Activated T-cell treated with anti-CD3 and anti-CD28 coated beads for 24 hours (primary cell): ENCODE data around the gene DNASE1L1.
"Not testable (repeated sequence)": the region's sequence is repeated elsewhere in the genome, so short reads cannot be mapped to it uniquely, and the experiment has no call there.

ENCODE experiments used
- DNase-seq: peaks from one replicate; pipeline ENCODE4 v3.0.0-alpha.2; 2020; ENCODE audit warnings: low read depth

DNASE1L1 gene

DNA sequence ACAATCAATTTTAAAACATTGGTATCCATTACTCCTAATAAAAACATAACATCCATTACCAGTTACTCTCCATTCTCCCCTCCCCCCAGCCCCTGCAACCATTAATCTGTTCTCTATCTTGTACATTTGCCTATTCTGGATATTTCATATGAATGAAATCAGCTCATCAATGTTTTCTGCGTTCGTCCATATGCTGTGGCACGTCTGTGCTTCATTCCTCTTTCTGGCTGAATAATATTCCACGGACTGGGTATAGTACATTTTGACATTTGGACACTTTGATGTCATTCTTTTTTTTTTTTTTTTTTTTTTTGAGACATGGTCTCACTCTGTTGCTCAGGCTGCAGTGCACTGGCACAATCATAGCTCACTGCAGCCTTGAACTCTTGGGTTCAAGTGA, 5.2 kb downstream of the DNASE1L1 start:
- DNase-seq = no peak

DNA sequence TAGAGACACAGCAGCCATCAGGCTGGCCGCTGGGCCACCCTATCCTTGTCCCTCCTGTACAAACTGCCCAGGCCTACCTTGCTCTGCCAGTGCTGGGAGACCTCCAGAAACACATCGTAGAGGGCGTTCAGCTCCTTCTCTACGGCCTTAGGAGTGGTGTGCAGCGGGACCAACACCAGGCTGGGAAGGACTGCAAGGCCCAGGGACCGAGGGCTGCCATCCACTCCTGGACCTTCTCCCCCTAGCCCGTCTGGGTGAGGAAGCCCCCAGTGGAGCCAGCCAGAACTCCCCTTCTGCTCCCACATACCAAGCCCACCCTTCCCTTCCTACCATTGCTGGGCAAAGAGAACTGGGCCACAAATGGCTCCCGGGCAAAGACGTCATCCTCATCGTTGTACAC, 5.9 kb downstream of the DNASE1L1 start:
- no peak for DNase-seq

DNA sequence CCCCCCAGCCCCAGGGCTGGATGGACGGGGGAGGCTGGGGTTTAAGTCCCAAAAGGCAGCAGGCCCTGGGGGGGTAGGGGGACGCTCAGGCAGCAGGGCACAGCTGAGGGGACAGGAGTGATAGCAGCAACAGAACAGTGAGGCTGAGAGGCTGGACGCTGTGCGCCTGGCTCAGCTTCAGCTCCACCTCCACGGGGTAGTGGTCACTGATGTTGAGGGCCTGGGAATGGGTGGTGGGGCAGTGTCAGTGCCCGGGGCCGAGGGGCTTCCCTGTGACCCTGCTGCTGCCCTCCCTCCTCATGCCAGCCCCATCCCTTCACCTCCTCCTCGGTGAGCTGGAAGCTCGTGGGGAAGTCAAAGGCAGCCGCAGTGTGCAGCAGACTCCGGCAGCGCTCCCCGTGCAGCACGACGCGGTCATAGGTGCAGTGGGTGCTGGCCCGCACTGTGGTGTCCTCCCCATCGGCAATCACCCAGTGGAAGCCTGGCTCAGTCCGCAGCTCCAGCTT, 6.4 kb downstream of the DNASE1L1 start:
- no peak for DNase-seq

DNA sequence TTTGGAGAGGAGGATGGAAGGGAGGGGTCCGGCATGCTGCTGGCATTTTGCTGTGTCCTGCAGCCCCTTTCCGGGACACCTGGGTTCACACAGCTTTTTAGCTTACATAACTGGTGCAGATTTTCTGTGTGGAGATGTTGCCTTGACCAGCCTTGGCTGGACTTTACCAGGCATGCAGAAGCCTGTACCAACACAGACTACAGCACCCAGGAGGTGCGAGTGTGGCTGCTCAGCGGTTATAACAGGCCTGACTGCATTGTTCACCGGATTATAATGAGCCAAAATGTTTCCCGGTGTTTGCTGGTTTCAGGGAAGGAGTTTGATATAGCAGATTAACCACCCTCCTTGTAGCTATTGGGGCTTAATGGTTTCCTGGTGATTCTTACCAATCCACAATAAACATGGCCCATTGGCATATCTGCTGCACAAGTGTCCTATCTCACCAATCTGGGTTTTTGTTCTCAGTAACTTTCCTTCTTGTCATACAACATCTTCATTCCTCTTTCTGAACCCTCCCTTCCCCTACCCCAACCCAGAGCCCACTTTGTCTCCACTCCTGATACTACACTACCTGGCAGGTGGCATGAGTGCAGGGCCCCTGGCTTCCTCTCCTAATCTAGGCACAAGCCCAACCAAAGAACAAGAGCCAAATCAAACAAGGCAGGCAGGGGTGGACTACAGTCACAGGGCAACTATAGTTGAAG, 7.0 kb downstream of the DNASE1L1 start:
- no peak for DNase-seq

DNA sequence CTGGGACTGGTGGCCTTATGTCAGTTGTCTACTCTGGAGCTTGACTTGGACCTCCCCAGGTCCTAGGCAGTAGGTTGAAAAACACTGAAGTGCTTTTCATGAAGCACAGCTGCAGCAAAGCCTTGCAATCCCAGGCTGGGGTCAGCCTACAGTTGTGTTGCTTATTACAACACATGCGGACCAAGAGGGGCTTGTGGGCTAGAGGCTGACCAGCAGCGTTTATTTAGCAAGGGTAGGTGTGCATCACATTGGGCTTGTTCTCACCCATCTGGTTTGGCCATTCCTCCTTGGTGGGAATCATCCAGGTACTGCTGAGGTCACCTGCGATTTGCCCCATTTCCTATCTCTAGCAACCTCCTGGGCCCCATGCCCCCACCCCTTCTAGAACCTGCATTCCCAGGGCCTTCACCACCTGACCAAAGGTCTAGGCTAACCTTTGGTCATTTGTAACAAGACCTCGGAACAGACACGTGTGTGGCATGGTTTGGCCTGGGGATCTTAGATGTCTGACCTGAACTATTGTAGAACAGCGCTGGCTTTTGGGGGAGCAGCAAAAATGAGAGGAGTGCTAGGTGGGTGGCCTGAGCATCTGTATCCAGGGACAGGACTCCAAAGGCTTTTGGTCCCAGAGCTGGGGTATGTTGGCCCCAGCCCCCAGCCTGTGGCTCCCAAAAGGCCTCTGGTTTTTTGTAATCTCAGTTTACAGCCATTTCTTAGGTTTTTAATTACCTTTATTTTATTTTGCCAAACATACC, 7.8 kb downstream of the DNASE1L1 start:
- DNase-seq = no peak

DNA sequence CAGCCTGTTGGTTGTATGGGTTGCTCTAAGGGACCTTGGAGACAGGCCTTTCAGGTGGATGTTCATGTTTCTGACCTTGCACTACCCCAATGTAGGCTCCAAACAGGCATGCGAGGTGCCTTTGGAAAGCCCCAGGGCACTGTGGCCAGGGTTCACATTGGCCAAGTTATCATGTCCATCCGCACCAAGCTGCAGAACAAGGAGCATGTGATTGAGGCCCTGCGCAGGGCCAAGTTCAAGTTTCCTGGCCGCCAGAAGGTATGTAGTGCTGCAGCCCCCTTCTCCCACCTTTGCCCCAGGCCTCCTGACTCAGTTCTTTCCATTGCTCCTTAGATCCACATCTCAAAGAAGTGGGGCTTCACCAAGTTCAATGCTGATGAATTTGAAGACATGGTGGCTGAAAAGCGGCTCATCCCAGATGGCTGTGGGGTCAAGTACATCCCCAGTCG, 8.7 kb downstream of the DNASE1L1 start:
- DNase-seq = not testable (repeated sequence)

DNA sequence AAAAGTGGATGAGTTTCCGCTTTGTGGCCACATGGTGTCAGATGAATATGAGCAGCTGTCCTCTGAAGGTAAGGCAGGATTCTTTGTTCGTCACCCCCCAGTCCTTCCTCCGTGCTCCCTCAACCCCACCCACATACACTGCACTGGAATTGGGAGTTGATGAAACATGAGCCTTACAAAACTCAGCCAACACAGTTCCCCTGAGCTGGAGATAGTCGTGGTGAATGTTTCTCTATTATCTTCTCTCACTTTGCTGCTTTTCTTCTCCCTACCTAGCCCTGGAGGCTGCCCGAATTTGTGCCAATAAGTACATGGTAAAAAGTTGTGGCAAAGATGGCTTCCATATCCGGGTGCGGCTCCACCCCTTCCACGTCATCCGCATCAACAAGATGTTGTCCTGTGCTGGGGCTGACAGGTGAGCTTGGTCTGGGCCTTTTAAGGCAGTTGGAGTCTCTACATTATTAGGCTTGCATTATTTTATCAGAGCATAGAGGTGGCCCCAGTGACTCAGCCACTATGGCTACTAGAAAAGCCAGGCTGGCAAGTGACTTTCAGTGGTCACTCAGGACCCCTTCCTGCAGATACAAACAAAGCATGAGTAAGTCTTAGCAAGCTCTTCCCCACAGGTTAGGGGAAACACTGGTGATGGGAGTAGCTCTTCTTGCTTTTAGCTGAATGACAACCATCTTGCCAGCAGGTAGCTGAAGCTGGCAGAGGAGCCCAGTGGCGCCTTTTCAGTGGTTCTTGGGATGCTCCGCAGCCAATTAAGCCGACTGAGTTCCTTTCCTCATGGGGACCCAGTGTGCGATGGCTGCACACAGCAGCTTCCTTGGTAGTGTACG, 9.3 kb downstream of the DNASE1L1 start:
- DNase-seq = no peak

DNA sequence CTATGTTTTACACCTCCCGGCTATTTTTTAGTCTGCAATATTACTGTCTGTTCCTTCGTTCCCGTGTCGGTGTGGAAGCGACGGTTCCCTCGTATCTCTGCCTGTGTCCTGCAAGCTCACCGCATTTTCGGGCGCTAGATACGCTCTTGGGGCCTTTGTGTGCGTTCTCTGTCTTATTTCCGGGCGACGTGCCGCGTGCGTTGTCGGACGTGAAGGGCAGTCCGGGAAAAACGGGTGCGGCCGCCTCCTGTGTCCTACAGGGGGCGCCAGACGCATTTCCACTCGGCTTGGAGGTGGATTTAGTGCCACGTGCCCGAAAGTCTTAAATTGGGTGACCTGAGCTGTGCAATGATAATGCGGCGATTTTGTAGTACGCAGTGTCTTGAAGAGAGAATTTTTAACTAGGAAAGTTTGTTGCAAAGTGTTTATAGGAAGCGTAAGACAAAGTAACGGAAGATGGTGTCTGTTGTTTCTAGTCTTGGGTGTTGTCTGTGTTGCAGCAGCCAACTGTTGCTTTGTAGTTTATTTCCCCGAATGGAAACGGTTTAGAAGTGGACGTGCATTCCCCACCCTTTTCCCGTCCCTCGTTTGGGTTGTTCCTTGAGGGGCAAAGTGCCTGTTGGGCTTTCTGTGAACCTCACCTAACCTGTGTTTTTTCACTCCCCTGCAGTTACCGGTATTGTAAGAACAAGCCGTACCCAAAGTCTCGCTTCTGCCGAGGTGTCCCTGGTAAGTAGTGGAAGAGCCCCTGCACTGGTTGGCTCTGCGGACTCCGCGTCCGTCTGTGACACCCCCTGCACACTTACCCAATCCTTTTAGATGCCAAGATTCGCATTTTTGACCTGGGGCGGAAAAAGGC, 10.2 kb downstream of the DNASE1L1 start:
- peak; percentile 75 for DNase-seq

DNA sequence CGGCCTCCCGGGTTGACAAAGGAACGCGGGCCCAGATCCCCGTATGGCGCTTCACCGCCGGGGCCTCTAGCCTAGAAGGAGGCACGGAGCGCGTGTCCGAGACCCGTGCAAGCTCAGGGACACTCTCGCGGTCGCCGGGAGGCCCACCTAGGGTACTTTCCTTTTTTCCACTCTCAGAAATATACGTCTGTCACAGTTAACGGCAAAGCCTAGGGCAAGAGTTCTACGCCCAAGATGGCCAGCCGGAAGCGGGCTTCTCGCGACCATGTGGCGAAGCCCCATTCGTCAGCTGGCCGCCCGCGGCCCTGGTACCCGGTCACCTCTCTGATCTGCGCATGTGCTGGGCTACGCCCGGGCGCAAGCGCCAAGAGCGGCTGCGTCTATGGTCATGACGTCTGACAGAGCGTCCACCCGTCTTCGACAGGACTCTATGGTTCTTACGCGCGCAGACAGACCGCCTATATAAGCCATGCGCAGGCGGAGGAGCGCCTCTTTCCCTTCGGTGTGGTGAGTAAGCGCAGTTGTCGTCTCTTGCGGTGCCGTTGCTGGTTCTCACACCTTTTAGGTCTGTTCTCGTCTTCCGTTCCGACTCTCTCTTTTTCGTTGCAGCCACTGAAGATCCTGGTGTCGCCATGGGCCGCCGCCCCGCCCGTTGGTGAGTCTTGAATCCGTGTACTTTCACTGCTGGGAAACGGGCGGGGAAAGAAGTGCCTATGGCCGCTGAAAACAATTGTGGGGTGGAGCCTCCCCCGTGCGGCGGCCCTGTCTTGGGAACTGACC, 11.0 kb downstream of the DNASE1L1 start, which contains the start of gene RPL10:
Gene RPL10, plus strand, starts transcription at position 490 of the 780 bp plus-strand sequence. Its CDS starts 143 bp downstream, at position 633.
- peak; percentile 87 for DNase-seq

DNA sequence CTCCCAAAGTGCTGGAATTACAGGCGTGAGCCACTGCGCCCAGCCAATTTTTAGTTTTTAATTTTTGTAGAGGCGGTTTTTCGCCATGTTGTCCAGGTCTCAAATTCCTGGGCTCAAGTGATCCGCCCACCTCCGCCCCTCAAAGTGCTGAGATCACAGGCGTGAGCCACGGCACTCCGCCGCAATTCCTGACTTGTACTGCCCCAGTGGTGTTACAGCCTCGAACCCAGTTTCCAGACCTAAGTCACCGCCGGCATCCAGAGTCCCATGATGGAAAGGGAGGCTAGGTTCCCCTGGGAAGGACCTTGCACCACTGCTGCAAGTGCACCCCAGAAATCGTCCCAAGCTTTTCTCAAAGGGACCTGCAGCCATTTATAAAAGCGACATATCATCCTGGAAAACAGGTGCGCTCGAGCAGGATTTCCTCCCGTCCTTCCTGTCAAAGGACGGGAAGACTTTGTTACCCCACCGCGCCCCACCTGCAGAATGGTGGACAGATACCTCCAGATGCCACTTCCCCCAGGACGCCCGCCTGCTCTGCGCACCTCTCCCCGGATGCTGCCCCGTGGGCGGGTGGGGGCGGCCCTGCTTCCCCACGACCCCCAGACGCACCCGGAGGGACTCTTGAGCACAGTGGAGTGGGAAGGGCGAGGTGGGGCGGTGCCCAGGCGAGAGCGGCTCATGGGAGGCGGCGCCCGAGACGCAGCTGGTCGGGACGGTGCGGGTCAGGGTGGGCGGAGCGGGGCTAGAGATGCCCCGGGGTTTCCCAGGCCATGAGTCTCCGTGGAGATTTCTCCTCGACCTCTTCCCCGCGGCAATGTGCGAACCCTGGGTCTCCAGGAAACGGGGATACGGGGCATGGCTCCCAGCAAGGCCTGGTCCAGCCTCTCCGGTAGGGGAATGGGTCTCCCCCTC, 11.8 kb downstream of the DNASE1L1 start:
- DNase-seq = no peak

DNA sequence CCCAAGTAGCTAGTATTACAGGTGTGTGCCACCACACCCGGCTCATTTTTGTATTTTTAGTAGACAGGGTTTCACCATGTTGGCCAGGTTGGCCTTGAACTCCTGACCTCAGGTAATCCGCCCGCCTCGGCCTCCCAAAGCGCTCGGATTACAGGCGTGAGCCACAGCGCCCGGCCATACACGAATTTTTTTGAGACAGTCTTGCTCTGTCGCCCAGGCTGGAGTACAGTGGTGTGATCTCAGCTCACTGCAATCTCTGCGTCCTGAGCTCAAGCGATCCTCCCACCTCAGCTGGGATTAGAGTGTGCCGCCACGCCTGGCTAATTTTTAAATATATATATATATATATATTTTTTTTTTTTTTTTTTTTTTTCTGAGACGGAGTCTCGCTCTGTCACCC, 12.7 kb downstream of the DNASE1L1 start:
- DNase-seq = not testable (repeated sequence)

DNA sequence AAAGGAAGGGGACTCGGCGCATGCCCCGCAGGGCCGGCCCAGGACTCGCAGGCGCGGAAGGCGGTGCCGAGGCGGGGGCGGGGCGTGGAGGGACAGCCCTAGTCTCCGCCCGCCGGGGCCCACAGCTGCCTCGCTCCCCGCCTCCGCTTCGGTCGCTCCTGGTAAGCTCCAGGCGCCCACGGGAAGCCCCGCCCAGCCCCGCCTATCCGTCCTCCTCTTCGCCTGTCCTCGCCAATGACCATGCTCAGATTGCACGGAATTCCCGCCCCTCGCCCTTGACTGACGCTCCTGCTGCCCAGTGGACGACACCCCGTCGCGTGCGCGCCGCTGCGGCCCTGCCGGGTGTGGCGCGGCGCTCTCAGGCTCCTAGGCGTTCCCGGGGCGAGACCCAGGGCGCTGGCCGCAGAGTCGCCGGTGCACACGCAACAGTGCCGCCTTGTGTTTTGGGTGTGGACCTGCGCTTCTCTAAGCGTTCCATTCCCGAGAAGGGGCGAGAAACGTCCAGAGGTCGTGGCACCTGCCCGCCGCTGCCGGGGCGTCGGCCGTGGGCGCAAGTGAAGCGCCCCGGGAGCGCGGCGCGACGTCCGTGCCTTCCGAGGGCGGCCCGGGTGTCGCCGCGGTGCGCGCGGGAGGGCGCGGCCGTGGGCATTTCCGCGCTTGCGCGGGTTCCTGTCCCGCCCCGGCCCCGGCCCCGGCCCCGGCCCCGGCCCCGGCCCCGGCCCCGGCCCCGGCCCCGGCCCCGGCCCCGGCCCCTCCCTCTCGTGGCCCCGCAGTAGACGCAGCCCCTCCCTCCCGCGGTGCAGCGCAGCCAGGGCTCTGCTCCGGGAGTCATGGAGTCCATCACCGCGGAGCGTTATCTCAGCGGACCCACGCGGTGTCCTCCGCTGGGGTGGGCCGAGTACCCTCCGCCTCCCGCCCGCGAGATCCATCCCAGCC, 19.0 kb downstream of the DNASE1L1 start:
- DNase-seq = not testable (repeated sequence)

DNA sequence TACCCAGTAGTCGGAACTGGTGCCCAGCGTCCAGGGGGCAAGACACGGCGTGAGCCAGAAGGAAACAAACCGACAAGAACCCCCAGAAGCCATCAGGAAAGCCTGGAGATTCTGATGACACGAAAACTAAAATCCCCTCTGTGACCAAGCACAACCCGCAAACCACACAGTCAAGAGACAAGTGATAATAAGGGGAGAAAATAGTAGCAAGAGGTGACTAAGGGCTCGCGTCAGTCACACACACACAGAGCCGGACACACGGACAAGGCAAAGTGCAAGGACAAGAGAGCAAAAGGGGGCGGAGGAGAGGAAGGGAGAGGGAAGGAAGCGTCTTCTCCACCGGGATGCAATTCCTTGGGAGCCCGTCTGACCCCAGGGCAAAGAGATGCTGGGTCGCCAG, 20.4 kb downstream of the DNASE1L1 start:
- not testable (repeated sequence) for DNase-seq

DNA sequence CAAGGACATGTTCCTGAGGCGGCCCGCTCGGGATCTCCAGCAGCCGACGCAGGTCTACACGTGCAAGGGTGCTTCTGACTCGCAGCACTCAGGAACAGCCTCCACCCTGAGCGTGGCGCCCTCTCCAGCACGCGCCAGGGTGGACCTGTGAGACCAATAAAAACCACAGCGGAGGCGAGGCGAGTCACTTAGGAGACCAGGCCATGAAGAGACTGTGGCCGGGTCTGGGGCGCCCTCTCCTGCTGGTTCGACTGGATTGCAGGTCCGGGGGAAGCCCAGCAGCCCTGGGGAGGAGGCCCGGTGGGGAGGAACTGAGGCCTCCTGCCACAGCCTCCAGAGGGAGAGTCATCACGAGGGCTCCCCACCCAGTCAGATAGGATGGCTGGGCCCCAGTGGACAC, 21.0 kb downstream of the DNASE1L1 start:
- DNase-seq = not testable (repeated sequence)

DNA sequence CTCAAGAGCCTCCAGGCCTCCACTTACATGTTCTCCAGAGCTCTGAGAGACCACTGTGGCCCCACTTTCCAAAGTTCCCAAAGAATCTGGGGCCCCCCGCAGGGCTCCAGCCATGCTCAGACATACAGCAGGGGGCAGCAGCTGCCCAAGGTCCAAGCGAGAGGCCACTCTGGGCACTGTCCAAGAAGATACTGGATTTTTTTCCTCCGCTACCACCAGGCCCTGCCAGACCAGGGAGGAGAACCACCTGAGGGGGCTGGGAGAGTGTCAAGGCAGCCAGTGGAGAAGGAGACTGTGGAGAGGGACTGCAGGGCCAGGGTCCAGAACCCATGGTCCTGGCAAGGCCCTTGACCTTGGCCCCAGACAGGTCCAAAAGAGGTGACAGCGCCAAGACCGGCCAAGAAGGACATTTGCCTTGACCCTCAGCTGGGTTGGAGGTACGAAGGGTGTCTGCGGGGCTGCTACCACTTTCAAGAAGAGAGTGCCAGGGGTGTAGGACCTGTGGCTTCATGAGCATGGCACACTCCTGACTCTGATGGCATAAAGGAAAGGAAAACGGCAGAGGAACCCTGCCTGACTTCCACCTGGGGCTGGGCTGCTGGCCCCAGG, 24.7 kb downstream of the DNASE1L1 start:
- no peak for DNase-seq

DNA sequence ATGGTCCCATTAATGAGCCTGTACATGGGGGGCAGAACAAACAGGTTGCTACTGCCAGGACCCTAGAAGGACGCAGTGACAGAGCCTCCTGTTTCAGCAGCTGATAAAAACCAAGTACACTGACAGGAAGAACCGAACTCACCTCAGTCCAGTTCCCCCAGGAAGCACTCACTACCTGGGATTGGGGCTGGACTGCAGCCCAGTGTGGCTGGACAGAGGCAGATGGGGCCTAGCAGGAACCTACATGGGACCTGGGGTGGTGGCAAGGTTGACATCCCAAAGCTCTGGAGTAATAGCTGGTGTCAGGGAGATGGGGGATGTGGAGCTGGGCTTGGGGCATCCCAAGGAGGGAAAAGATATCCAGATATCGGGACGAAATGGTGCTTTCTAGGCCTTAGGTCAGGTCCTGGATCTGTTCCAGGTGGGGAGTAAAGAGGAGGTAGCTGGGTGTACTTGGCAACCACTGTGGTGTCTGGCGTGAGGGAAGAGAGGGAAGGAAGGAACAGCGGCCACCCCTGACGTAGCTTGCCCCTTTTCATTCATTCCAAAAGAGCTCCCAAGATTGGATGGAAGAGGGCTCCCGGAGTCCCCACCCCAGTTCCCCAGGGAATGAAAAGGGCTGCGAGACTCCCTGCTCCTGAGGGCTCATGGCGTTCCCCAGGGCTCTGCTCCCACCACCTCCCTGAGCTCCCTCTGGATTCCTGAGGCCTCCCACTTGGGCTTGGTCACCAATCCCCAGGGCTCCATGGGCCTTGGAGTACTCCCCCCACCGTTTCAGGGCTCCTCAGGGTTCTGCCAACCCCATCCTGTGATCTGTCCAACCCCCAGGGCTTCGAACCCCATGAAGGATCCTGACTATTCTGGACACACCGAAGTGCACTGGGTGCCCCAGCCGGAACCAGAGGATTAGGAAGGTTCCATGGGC, 25.4 kb downstream of the DNASE1L1 start:
- DNase-seq = no peak
